Measurements from ENCODE around the gene SIGLEC1.

The SIGLEC1 gene

DNA sequence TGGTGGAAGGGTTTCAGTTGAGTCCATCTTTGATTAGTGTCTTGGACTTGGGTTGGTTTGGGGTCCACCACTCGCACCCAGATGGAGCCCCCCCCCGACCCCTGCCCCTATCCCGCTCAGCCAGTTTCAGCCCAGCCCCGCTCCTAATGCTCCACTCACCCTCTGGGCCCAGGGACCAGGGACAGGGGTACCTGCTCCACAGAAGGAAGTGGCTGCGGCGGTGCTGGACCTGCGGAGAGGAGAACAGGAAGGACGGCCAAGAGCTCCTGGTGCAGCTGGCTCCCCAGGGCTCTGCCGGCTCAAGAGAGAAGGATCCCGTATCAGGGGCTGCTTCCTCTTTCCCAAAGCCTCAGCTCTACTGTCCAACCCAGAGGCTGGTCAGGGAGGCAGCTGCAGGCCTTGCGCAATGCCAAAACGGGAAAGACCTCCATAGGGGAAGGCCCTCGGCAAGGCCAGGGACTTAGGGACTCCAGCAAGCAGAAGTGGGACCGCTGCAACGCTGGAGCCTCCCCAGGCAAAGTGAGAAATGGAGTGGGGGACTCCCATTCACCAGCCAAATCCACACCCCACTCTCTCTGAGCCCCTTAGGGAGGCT lies at the start of gene SIGLEC1:
Gene SIGLEC1 (minus strand): TSS at position 322 of the 595 bp plus-strand sequence. CDS start 5,472 bp downstream, outside the sequence.
- DNase-seq (ENCODE audit: low spot score): no peak

DNA sequence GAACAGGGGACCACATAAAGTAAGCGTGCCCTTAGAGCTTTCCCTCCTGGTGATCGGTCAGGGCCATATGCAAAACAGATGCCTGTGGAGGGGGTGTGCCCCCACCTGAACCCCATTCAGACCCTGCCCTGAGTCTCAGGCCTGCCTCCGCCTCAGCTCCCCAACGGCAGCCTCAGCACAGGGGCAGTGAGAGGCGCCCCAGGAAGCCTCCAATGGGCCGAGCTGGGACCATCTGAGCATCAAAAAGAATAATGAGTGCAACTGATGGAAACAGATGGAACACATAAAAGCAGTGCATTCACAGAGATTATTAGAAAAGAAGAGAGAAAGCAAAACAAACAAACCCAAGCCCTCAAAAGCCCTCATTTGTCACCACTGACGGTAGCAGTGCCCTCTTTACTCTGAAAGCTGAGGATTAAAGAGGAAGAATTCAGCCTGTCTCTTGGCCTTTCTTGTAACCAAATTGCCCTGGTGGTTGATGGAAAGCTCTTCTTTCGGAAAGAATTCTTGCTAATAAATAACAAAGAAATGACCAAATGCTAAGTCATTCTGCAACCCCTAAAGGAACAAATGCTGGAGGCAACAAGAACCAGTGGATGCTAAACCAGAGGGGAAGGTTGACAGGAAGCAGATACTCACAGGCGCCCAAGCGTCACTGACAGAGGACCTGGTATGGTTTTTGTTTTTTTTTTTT lies 48.4 kb upstream of the SIGLEC1 start:
- DNase-seq (ENCODE audit: low spot score): no peak

DNA sequence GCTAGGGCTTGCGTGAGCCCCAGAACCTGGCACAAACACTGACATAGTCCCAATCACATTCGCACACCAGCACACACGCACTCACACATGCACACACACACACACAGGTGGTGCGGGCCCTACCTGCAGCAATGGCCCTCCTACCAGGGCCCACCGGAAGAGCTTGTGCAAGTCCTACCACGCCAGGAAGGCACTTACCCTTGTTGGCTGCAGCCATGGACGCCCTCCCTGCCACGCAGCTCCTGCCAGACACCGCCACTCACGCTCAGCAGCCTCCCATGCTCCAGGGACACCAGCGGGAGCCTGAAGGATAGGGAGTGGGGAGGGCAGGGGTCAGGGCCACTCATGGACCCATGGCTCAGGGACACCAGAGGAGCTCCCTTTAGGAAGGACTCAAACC lies 47.5 kb upstream of the SIGLEC1 start:
- DNase-seq (ENCODE audit: low spot score): no peak

GRCh38 chr20:3759316-3759823 lies 47.0 kb upstream of the SIGLEC1 start:
- DNase-seq (ENCODE audit: low spot score): no peak

DNA sequence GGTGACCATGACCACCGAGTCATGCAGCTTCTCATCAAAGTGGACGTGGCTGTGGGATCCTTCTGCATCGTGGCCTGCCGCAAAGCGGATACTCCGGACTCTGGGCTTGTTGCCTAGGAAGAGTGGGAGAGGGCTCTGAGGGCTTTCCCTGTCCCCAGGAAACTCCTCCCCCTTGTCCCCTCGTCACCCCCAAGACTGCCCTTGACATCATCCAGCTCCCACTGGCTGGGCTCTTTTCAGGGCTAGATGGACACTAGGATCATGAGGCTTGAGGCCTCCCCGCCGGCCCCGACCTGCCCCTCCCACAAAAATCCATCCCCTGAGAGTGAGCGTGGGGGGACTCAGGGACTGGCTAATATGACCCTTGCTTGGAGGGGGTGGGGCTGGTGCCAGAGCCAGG lies 46.2 kb upstream of the SIGLEC1 start:
- DNase-seq (ENCODE audit: low spot score): no peak

- DNase-seq (ENCODE audit: low spot score): no peak
Observed at GRCh38 chr20:3757268-3757667, 44.9 kb upstream of the SIGLEC1 start.

DNA sequence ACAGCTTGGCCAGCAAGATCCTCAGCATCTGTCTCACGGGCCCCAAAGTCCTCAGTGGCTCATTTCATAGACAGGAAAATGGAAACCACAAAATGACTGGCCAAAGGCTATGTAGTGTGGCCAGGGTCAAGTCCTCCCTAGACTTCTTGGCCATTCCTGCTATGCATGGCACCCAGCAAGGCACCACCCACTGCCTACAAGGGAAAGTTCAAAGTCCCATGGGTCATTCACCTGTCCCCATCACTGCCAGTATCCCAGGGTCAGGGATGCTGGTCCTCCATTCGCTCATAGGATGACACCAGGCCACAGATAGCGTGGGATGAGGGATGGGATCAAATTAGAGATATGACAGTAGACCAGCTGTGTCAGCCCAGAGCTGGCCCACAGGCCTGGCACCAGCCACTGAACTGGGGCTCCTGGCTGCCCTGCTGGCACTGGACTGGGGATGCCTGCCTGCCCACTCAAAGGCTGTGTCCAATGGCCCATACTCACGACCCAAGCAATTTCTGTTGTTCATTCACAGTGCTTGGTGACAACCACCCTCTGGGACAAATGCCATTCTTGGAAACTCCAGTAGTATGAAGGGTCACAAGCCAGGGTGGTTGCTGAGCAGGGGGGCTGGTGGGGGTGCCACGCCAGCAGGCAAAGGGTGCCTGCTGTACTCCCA lies 43.5 kb upstream of the SIGLEC1 start:
- DNase-seq (ENCODE audit: low spot score): no peak

GRCh38 chr20:3755269-3755668 lies 42.9 kb upstream of the SIGLEC1 start:
- DNase-seq (ENCODE audit: low spot score): no peak

GRCh38 chr20:3754276-3754630 lies 41.9 kb upstream of the SIGLEC1 start:
- DNase-seq (ENCODE audit: low spot score): no peak

GRCh38 chr20:3753501-3754275 lies 41.3 kb upstream of the SIGLEC1 start:
- no peak for DNase-seq (ENCODE audit: low spot score)

- peak; percentile 84 for DNase-seq (ENCODE audit: low spot score)
Observed at GRCh38 chr20:3753098-3753497, 40.7 kb upstream of the SIGLEC1 start.

- no peak for DNase-seq (ENCODE audit: low spot score)
Observed at GRCh38 chr20:3752386-3752759, 40.0 kb upstream of the SIGLEC1 start.

DNA sequence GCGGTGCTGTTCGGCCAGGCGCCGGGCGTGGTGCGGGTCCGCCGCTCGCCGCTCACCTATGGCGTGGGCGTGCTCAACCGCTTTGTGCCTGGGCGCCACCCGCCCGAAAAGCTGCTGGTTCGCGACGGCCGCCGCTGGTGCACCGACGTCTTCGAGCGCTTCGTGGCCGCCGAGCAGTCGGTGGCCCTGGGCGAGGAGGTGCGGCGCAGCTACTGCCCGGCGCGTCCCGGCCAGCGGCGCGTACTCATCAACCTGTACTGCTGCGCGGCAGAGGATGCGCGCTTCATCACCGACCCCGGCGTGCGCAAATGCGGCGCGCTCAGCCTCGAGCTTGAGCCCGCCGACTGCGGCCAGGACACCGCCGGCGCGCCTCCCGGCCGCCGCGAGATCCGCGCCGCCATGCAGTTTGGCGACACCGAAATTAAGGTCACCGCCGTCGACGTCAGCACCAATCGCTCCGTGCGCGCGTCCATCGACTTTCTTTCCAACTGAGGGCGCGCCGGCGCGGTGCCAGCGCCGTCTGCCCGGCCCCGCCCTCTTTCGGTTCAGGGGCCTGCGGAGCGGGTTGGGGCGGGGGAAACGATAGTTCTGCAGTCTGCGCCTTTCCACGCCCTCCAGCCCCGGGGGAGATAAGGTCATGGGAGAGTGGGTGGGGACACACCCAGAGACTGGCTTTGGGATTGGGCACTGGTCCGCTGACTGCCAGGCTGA lies 39.4 kb upstream of the SIGLEC1 start:
- peak; percentile 73 for DNase-seq (ENCODE audit: low spot score)

- DNase-seq (ENCODE audit: low spot score): peak; percentile 62
Observed at GRCh38 chr20:3751305-3751674, 38.9 kb upstream of the SIGLEC1 start.

DNA sequence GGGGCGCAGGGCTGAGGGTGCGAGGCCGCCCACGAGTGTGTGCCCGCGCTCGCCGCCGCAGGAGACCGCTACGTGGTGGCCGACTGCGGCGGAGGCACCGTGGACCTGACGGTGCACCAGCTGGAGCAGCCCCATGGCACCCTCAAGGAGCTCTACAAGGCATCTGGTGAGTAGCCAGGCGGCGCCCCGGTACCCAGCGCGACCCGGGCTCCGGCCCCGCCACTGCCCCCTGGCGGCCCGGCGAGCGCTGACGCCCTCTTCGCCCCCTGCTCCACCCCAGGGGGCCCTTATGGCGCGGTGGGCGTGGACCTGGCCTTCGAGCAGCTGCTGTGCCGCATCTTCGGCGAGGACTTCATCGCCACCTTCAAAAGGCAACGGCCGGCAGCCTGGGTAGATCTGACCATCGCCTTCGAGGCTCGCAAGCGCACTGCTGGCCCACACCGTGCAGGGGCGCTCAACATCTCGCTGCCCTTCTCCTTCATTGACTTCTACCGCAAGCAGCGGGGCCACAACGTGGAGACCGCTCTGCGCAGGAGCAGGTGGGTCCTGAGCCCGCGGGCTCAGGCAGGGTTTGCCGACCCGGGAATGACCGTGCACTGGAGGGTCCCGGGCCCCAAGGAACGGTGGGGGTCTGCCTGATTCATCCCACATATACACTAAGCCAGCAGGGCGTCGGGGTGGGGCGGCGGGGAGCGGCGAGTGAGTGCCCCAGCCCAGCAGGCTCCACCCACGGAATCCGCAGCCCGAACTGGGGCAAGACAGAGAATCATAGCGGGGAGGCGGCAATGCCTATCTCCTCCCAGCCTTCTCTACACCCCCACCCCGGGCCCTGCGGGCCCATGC lies 37.5 kb upstream of the SIGLEC1 start:
- peak; percentile 90 for DNase-seq (ENCODE audit: low spot score)

- DNase-seq (ENCODE audit: low spot score): no peak
Observed at GRCh38 chr20:3749087-3749688, 36.8 kb upstream of the SIGLEC1 start.

GRCh38 chr20:3748073-3748472 lies 35.7 kb upstream of the SIGLEC1 start:
- no peak for DNase-seq (ENCODE audit: low spot score)

DNA sequence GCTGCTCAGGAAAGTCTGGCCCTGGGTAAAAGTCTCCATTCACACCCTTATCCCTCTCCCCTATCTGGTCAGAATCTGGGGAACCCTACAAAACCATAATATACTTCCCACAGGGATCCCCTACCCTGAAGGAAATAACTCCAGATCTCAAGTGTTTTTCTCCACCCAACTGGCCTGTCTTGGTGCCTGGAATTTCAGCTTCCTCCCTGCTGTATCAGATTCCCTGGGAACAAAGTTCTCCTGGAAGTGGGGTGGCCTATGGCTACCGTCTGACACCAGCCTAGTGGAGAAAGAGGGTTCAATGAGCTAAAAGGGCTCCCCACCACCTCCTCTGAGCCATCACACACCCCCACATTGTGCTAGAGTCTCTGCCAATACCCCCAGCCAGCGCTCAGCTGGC lies 35.1 kb upstream of the SIGLEC1 start:
- no peak for DNase-seq (ENCODE audit: low spot score)

- DNase-seq (ENCODE audit: low spot score): no peak
Observed at GRCh38 chr20:3745686-3746173, 33.3 kb upstream of the SIGLEC1 start.

Data from iPS-NIHi11 (cell line).